Adrenal gland (tissue), 5 donors: ENCODE measurements around the gene OR5B2.

Experiments
- CTCF ChIP-seq, 6 experiments: fragments of 450-650 bp in 4 of 6; fragments of 200-600 bp in 2 of 6; sonication (generic) in 1 of 6; IDR thresholded peaks; 1 replicate in 5 of 6; 2 replicates in 1 of 6; pipeline versions ENCODE4 v1.5.1 to v1.8.0; 2016 to 2021; ENCODE audit warnings: antibody characterized with exemption in 6 of 6, mild to moderate bottlenecking in 2 of 6, moderate library complexity in 1 of 6
- POLR2A ChIP-seq, 2 donors: fragments of 450-650 bp; IDR thresholded peaks; one replicate each; pipeline ENCODE4 v1.6.1; 2017; ENCODE audit warnings: antibody characterized with exemption in 2 of 2, mild to moderate bottlenecking in 2 of 2, moderate library complexity in 1 of 2
- donor health status: DM: no; HTN: no; CAD: no.

GRCh38 chr11:58390551-58391063 is 37.3 kb downstream of the OR5B2 start:
- no peak for TF ChIP-seq CTCF (IDR thresholded peaks at IDR 0.05)
- no peak for TF ChIP-seq POLR2A (IDR thresholded peaks at IDR 0.05)
